Cardiac fibroblast (primary cell): ENCODE results near the gene ZBED4.

Source experiments
- DNase-seq, 2 donors: peaks; one replicate each; pipeline versions ENCODE4 v3.0.0 to v3.0.0-alpha.2; 2010; ENCODE audit warnings: low read depth in 2 of 2
- H3K4me3 ChIP-seq, 2 donors: replicated peaks in 1 of 2; 1 replicate in 1 of 2; 2 replicates in 1 of 2; pipeline ENCODE4 v1.5.1; 2011; ENCODE audit warnings: low read depth in 2 of 2, low read length in 2 of 2, mild to moderate bottlenecking in 2 of 2, moderate library complexity in 1 of 2
- CTCF ChIP-seq: IDR thresholded peaks from one replicate; pipeline ENCODE4 v1.5.1; 2011; ENCODE audit warnings: low read depth, mild to moderate bottlenecking, low read length, inconsistent platforms

The ZBED4 gene

DNA sequence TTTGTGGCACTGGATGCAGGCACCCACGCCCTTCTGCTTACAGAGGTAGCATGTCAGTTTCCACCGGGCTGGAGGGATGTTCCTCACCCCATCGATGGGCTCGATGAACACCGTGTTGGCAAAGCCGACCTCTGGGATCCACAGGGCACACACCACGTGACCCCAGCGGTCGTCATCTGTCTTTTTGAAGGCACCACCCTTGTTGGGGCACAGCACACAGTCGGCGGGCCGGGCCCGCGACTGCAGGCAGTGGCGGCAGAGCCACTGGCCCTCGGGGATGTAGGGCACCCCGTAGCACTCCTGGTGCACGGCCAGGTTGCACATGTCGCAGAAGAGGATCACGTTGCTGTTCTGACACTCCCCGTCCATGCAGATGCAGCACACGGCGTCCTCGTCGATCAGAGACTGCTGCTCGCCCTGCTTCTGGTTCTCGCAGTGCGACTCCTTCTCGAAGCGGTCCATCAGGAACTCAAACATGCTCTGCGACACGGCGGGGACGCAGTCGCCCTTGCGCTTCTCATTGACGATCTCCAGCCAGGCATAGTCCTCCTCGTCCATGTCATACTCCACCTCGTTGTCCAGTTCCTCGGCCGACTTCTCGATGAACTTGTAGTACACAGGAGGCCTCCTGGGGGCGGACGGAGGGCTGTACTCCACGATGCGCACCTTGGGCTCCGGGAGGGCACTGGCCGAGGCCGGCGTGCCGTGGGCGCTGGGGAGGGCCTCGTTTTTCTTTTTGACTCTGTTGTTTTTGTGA lies 30.2 kb upstream of the ZBED4 start:
- DNase-seq = no peak
- no peak for TF ChIP-seq CTCF
- H3K4me3 ChIP-seq = no peak overlapping the region

GRCh38 chr22:49824185-49824925 lies 29.3 kb upstream of the ZBED4 start:
- H3K4me3 ChIP-seq = peak overlapping the region in 1 of 2 donors; percentile 2
- TF ChIP-seq CTCF = no peak
- DNase-seq = no peak

DNA sequence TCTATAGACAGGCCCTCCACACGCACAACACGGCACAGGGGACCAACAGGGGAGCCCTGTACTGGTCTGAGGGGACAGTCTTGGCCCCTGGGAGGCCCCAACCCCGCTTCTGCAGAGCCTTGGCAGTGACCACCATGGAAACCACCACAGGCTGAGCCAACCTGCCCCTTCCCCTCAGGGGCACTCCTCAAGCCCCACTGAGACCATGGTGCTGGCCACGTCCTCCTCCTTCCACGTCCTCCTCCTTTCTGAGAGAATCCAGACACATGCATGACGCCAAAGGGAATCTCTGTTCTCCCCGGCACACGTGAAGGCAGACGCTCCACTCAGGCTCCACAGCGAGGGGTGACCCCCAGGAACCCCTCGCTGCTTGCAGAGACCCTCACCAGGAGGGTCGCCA lies 28.7 kb upstream of the ZBED4 start:
- no peak for TF ChIP-seq CTCF
- DNase-seq = no peak
- peak overlapping the region; percentile 2 to 73 for H3K4me3 ChIP-seq

DNA sequence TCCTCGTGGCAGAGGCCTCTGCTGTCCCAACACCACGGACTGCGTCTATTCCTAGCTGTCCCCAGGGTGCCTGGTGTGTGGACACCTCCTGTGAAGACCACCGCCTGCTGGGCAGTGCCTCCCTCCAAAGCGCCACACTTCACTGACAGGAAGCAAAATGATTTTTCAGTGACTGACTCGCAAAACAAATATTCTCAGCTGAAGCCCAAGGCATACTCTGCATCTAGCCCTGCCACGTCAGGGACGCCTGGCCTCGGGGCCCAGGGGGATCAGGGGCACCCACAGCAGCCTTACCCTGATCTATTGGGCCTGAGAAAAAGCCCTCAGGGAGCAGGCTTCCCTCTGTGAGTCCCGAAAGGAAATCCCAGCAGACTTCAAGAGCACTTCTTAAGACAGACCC lies 28.2 kb upstream of the ZBED4 start:
- peak; percentile 21 to 43 for DNase-seq
- TF ChIP-seq CTCF = no peak
- H3K4me3 ChIP-seq = peak overlapping the region; percentile 59 to 73

GRCh38 chr22:49825944-49826602 lies 27.6 kb upstream of the ZBED4 start:
- no peak for TF ChIP-seq CTCF
- peak overlapping the region; percentile 59 to 73 for H3K4me3 ChIP-seq
- DNase-seq = peak; percentile 24 to 47

DNA sequence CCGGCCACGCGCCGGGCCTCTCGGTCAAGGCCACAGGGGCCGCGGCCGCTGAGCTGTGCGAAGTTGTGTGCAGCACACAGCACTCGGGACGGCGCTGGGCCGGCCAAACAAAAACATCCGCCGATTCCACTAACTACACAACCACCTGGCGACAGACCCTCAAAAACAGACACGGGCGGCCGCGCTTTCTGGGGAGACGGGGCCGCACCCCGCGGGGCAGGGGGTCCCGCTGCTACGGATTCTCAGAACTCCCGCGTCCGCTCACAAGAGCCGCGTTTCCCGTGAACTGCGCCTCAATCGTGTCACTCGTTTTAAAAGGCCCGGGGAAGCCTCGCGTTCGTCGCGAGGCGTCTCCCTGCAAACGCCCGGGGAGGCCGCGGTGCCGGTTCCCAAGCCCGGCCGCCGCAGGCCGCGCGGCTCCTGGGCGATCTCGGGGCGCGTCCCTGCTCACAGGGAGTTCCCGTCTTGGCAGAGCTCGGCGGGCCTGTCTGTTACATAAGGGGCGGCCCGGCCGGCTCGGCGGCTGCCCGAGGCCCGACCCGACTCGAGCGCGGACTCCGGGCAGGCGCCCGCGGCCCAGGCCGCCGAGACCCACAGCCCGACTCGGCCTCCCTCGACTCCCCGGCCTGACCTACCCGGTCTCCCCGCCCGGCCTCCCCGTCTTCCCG lies 26.9 kb upstream of the ZBED4 start:
- peak overlapping the region; percentile 59 to 73 for H3K4me3 ChIP-seq
- DNase-seq = peak; percentile 41 to 62
- no peak for TF ChIP-seq CTCF
